HG03558 (cell line): Measurements from ENCODE around the gene ARID3C.

ENCODE experiments used
- ATAC-seq: cut with Tn5 transposase; IDR thresholded peaks from one replicate; pipeline ENCODE4 v1.9.1; 2021; ENCODE audit warnings: moderate number of reproducible peaks; ENCODE audit not compliant: unreplicated experiment; ENCODE audit errors: extremely low read depth

ARID3C gene

DNA sequence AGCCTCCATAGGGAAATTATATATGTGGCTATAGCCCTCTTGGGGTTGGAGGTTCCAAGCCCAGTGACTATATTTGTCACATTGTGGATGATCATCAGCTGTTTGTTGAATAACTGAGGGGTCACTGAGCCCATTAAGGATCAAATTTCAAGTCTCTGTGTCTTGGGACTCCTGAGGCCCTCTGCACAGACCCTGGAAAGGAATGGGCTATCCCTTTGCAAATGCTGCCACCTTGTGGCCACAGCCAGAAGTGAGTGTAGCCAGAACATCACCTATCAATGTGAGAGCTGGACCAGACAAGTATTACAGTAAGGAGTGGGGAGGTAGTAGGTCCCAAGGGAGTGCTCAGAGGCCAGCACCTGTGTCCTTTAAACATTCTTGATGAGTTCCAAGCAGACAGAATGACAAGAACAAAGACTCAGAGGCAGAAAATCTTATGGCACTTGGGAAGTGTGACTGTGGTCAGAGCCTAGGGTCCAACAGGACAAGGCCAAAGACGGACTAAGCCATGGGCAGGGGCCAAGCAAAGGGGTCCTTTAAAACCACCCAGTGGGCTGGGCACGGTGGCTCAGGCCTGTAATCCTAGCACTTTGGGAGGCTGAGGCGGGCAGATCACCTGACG lies 25.1 kb downstream of the ARID3C start:
- no peak for ATAC-seq

DNA sequence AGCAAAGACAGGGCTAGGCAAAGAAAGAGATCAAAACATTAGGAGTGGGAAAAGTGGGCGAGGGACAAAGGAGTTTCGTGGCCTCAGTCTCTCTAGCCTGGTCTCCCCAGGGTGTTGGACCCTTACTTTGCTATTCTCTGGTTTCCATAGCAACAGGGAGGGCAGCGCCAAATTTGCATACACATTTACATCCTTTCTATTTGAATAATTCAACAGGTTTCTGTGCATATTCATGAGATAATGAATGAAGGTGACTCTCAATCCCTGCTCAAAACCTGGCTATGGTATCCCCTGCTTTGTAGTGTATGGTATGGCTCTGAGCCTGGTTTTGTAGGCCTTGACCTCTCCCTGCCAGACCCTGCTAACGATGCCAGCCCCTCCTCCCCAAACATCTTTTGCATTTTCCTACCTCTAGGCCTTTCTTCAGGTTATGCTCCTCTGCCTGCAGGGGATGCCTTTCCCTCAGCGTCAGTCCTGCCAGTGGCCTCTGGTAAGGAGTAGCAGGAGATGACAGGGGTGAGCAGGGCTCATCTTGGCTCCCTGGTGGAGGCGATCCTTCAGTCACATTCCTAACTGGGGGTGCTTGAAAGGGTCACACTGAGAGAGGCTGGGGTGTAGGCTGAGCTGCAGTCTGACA lies 26.8 kb downstream of the ARID3C start:
- ATAC-seq = no peak

DNA sequence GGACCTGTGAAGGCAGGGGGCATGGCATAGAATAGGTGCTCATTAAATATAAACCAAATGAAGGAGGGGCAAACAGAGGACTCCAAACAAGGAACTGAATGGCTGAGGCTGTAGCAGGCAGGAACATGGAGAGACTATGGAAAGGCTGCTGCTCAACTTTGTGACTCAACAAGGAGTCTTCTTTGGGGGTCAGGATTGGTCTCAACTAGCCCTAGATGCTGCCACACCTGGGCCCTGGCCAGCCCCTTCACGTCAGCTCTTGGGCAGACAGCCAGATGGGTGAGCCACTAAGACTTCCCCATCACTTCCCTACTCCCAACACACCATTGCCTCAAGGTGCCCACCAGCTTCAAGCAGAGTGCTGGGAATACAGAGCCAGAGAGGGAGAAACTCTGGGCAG lies 28.0 kb downstream of the ARID3C start:
- ATAC-seq = no peak

DNA sequence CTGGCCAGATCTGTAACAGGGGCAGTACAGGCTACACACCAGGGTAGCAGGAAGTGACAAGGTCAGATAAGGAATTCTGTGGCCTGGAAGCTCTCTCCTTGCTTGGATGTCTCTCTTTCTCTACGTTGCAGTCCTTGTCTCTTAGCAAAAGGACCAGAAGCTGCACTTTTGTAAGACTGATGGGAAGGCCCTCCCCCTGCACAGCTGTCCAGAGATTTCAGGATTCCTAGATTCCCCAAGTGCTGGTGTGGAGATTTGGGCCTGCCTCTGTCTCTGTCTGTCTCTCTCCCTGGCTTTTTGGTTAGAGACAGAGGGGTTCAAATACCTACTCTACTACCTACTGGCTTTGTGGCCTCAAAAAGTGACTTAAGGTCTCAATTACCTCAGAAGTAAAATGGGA lies 29.3 kb downstream of the ARID3C start:
- no peak for ATAC-seq

DNA sequence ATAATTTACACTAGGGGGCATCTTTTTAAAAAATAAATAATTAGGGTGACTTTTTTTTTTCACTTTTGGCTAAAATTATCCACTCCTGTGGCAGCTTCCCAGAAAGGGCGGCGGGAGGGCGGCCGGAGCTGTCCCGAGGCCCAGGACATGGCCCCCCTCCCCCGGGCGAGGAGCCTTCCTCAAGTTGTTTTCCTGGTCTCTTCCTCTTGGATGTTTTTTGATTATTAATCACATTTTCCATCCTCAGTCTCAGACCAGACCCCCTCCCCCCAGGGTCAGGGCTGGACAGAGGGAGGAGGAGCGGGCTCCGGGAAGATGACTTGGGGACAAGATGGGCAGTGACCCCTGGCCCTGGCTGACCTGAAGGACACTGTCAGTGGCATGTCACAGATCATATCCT lies 34.7 kb downstream of the ARID3C start:
- ATAC-seq = no peak

DNA sequence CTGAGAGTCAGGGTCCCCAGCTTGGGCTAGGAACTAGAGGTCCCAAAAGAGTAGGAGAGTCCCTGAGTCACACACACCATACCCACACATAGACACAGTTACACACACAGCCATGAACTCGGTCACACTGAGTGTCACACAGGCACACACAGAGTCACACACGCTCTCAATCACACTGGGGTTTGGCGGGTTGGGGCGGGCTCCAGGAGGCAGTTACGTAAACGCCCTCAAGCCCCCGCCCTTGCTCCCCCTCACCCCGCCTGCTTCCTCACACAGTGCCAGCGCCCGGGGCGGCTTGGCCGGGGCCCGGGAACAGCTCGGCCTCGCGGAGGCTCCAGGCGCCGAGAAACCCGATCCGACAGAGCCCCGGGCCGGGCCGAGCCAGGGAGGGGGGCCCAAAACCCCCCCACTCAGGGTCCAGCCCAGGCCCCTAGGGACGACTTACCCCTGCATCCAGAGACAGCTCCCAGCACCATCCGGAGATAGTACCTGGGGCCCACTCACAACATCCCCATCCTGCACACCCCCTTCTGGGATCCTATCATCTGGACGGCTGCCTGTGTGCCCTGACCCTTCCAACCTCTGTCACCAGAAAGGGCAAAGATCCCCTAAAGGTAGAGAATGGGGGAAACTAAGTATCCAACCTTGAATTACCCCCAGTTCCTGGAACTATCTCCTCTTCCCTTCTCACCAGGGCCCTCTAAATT lies 35.8 kb downstream of the ARID3C start:
- ATAC-seq = no peak

DNA sequence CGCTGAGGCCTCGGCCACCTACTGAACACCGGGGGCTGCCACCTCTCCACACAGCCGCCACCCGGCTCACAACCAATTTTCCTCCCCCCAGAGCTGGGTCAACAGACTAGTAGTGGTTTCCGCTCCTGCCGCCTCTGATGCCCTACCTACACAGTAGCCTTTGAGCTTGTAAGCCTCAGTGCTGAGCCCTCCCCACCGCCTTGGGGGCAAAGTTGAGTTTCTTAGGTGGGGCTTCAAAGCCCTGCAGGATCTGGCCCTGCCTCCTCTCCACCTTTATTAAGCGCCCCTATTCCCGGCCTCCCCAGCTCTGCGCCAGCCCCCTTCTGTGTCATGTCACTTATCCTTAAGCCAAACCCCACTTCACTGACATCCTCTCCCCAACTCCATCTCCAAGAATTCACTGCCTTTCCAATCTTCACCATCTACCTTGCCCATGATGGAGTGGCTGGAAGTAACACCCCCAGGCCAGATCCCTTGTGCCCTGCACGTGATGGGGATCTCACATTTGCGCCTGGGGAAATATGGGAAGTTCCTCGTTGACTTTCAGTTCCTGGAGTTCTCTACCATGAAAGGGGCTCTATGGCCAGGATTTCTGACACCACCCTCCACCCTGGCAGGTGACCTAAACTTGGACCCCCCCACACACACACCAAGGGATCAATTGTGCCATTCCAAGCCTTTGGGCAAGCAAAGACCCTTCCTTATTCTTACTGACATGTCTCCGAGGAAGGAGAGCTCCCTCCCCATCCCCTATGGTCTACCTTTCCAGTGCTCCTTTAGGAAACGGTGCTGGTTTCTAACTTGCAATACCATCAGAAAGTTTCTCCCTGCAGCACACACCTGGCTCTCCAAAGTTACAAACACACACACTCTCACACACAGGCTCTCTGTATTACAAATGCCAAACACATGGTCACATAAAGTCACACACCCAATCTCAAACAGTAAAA lies 36.7 kb downstream of the ARID3C start:
- no peak for ATAC-seq

DNA sequence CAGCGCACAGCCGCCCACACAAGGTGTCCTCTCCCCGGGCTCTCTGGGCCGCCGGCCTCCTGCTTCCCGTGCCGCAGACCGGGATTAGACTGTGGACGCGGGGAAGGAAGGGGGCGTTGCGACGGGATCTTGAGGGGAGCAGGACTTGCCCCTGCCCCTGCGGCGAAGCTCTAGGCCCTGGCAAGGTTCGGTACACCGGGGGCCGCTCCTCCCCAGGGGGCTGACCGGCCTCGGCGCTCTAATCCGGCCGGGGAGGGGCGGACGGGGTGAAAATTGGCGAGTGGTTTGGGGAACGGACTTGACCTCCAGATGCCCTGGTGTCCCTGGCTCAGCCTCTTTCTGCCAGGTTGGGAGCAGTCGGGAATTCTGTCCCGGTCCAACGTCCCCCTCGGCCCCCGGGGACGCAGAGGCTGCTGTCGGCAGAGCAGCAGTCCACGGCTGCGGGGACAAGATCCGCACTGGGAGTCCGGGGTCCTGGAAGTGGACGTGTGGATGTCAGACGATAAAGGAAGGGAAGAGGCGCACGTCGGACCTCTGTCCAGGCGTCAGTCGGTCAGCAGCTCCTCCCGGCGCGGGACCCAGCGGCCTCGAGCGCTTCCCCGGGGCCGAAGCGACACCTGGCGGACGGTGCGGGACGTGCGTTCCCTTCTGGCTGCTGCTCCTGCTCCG lies 37.5 kb downstream of the ARID3C start:
- ATAC-seq = no peak

DNA sequence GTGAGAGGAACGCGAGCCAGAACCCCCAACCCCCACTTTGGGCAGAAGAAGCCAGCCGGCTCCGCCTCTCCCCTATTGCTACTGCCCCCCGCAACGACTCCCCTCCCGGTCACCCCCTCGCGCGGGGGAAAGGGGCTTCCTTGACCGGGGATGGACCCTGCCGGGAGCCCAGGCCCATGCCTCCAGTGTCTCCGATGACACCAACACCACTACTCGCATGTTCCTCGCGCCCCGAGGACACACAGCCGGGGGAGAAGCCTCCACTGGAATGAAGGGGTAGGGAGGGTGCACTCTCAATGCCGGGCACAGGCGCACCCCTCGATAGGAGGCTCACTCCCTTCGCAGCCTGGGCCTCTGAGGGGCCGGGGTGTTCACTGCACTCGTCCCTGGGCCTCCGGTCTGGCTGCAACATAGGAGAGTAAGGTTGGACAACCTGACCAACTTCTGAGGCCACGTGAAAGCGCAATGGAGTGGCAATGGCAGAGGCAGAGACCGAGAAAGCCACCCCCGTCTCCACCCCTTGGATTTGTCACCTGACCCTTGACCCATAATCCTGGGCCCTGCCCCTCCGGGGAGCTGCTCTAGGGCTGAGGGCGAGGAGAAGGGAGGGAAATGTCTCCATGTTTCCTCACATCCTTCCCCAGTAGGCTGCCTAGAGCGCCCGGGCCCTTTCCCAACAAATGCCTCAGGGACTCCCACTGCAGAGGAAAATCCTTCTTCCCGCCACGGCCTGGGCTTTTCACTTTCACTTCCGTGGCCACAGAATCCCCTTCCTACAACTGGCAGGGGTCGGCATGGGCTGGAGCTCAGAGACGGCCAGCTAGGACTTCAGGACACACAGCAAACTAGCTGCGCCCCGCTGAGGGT lies 38.3 kb downstream of the ARID3C start:
- ATAC-seq = no peak

DNA sequence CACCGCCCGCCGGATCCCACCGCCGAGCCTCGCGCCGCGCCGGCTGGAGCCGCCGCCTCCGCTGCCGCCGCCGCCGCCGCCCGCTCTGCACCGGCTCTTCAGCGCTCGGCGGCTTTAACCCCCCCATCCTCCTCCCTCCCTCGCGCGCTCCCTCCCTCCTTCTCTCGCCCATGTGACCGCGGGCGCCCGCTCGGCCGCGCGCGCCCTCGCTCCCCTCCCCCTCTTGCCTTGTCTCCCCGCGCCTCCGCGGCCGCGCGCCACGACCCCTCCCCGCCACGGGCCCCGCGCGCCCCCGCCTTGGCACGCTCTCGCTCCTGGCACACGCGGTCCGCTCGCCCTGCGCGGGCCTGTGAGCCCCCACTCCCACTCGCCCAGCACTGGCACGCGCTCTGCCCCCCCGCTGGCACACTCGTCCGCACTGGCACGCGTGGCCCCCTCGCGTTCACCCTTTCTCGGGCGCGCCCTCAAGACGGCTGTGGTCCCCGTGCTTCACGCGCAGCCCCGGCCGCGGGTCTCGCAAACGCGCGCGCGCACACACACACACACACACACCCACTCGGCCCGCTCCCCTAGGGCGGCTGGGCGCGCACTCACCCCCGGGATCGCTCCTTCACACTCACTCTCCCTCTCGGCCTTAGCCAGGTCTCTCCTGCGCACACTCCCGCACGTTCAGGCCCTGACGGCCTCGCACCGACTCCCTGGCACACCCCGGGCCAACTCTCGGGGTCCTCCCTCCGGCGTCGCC lies 39.1 kb downstream of the ARID3C start, which contains the start of gene CNTFR:
TSS of gene CNTFR (minus strand) at position 89 of the 745 bp plus-strand sequence. CDS start 20,743 bp downstream, outside the sequence.
- ATAC-seq = no peak

DNA sequence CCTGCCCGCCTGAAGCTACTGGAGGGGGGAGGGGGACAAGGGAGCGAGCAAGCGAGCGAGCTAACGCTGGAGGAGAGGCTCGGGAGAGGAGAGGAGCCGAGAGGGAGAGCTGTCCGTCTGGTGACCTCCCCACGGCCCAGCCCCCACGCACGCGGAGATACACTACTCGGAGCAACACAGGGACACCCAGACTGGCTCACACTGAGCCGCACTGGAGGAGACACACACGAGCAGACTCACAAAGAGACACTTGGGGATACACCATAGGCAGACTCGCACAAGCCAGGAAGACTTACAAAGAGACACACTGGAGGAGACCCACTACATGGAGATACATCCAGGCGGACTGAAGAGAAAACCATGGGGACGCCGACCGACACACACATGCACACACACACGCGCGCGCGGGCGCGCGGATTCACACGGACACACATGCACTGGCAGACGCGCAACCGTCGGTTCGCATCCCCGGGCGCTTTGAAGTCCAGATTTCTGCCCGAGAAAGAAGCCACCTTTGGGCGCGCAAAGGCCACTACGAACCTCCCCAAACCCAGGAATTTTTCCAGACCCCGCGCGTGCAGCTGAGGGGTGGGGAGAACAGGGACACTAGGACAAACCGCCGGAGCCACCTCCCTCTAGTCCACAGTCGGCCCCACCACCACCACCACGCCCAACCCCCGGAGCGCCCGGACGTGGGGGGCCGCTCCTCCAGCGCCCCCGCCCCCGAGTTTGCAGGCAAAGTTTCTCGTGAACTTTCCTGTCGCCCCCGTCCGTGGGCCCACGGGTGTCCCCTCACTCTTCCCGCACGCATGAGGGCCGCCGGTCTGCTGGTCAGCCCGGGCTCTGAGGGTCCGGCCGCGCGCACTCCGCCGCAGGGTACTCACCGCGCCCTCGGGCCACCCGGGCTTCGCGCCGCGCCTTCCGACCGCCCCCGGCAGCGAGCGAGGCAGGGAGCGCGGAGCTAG lies 39.9 kb downstream of the ARID3C start:
- no peak for ATAC-seq

DNA sequence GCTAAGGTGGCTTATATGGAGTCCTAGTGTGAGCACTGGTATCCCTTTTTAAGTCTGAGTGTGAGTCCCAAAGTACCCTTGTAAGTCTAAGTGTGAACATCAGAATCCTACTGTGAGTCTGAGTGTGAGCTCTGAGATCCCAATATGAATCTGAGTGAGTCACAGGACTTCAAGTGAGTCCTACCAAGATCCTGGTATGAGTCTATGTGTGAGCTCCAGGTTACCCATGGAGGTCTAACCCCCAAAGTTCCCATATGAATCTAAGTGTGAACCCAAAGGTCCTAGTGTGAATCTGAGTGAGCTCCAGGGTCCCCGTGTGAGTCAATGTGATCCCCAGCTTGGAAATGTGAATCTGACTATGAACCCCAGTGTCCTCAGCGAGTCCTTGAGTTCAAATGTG lies 41.6 kb downstream of the ARID3C start:
- no peak for ATAC-seq

DNA sequence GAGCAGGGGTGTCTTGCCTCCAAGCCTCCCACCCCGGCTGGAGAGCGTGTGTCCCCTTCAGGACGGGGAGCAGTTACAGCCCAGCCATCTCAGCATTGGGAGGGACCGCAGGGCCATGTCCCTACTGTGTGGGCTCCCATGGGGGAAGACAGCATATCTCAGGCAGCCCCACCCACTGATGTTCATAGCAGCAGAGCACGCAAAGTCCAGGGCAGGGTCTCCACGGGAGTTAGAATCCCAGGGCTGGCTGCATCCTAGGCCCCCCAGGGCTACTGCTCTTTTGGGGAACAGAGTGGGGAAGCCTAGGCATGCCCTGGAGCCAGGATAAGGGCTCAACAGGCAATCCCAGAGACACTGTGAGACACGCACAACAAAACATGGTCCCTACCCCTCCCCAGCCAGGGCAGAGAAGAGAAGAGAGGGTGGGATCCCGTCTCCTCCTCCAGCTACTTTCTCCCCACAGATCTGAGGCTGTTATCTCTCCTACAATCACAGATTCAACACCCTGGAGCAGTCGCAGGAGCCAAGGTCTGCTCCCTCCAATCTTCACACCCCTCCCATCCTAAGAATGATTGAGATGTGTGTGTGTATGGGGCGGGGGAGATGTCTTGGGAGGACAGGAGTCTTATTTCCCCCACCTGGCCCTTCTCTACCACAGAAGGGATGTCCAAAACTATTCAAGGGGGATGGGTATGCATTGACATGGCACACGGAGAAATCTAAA lies 42.8 kb downstream of the ARID3C start:
- no peak for ATAC-seq

DNA sequence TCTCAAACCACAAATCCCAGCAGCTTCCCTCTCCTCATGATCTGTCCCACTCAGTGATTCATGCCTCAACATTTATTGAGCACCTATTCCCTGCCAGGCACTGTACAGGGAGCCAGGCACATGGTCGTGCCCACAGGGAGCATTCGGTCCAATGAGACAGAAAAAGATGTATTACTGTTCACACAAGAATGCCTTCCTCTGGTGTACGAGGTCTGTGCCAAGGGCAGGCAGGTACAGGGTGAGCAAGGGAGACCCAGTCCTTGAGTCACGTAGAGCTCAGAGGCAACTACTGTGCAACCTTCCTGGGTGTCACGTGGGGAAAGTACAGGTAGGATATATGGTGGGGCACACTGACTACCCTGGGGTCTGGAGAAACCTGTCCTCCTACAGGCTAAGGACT lies 43.9 kb downstream of the ARID3C start:
- no peak for ATAC-seq

DNA sequence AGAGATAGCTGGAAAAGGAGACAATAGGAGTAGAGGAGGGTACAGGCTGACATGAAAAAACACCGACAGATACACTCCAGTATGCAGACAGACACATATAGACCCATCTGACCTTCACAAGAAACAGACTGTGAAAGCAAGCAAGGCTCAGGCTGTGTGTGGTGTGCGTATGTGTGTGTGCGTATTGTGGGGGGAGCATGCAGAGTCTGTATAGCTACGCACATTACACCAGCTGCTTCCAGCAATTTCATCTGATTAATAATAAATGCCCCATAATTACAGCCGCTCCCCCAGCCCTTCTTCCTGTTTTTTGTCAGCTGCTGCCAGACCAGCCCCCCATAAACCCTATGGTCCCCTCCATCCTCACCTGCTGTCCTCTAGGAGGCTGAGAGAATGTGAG lies 46.1 kb downstream of the ARID3C start:
- ATAC-seq = no peak

DNA sequence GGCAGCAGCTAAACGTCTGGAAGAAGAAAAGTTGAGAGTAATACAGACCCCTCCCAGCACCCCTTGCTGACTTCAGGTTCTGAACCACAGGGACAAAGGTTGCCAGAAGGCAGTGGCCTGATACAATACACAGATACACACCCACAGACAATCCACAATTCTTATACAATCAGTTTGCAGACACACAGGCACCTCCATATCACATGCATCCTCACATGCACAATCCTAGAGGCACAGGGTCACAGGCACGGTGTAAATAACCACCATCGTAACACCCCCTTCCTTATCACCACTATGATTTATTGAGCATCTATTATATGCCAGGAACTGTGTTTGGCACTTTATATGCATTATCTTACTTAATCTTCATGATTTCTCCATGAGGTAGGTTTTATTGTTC lies 47.5 kb downstream of the ARID3C start:
- no peak for ATAC-seq

DNA sequence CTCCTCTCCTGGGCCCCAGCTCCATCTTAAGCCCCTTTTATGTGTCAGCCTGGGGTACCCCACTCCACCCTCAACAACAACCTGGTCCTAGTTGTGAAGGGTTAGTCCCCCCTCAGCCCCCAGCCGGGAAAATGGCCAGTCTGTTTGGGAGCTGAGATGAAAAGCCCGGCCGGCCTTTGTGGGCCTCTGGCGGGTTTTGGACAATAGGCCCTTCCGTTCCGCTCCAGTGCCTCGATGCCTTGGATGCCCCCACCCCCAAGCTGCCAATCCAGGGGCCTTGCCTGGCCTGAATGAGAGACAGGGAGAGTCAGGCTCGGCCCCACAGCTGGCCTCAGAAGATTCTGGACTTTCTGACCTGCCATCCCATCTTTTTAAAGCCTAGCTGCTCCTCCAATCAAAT lies 48.5 kb downstream of the ARID3C start:
- no peak for ATAC-seq
